ENCODE results near the gene CCNDBP1.
A peak's percentile ranks its signal among the peaks of the same experiment; 100 is the strongest.

Gene CCNDBP1

DNA sequence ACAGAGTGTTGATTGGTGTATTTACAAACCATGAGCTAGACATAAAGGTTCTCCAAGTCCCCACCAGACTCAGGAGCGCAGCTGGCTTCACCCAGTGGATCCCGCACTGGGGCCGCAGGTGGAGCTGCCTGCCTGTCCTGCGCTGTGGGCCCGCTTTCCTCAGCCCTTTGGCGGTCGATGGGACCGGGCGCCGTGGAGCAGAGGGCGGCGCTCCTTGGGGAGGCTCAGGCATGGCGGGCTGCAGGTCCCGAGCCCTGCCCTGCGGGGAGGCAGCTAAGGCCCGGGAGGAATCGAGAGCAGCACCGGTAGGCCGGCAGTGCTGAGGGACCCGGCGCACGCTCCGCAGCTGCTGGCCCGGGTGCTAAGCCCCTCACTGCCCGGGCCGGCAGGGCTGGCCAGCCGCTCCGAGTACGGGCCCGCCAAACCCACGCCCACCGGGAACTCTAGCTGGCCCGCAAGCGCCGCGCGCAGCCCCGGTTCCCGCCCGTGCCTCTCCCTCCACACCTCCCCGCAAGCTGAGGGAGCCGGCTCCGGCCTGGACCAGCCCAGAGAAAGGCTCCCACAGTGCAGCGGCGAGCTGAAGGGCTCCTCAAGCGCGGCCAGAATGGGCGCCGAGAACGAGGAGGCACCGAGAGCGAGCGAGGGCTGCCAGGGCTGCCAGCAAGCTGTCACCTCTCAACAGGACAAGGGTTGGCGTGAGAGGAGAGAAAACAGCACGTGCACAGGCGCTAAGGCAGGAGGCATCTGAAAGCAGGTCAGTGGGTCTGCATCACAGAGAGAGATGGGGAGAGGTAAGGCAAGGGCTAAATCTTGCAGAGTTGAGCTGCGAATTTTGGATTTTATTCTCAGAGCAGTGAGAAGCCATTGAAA is 41.5 kb downstream of the CCNDBP1 start:
- Histone ChIP-seq H3K27ac (no peak overlapping the region), H3K4me3 (no peak overlapping the region)
- TF ChIP-seq, protein P1, sequence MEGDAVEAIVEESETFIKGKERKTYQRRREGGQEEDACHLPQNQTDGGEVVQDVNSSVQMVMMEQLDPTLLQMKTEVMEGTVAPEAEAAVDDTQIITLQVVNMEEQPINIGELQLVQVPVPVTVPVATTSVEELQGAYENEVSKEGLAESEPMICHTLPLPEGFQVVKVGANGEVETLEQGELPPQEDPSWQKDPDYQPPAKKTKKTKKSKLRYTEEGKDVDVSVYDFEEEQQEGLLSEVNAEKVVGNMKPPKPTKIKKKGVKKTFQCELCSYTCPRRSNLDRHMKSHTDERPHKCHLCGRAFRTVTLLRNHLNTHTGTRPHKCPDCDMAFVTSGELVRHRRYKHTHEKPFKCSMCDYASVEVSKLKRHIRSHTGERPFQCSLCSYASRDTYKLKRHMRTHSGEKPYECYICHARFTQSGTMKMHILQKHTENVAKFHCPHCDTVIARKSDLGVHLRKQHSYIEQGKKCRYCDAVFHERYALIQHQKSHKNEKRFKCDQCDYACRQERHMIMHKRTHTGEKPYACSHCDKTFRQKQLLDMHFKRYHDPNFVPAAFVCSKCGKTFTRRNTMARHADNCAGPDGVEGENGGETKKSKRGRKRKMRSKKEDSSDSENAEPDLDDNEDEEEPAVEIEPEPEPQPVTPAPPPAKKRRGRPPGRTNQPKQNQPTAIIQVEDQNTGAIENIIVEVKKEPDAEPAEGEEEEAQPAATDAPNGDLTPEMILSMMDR (IDR thresholded peaks at IDR 0.05), result no peak
- DNase-seq (ENCODE audit: low spot score), result no peak

DNA sequence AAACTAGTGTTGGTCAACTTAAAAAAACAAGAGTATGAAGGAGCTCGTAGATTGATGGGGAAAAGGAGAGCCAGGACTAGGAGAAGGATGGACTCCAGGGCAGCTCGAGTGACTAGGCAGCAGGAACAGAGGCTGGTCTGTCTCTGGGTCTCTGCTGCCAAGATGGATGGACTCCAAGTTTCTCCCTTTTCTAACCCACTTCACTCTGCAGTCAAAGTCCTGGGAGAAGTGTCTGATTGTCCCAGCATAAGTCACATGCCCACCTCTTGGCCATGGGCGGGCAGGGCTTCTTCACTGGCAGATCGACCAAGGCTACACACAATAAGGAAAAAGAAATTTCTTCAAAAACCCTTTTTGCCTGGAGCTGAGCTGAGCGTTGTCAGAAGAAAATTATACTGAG is 44.8 kb downstream of the CCNDBP1 start:
- peak overlapping the region in 1 of 2 donors; percentile 58 for H3K27ac ChIP-seq
- H3K4me3 ChIP-seq, result no peak overlapping the region
- DNase-seq (ENCODE audit: low spot score), result no peak
- TF ChIP-seq, protein P1 (IDR thresholded peaks at IDR 0.05), result no peak

DNA sequence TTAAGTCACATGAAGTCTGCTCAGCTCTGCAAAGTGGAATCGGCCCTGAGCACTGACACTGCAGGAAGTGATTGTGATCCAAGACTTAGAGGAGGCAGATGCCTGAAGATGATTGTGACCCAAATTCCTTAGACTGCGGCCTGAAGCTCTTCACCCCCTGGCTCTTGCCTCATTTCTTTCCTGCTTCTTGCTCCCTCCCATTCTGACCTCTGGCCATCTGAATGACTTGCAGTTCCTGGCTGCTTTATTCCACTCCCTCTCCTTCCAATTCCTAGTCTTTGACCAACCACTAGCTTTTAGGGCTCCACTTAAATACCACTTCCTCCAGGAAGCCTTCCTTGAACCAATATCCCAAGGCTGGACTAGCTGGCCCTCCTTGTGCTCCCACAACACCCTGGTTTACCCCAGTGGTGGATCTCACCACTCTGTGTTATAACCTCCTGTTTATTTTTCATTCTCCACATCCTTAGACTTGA is 45.5 kb downstream of the CCNDBP1 start:
- Histone ChIP-seq H3K4me3 (no peak overlapping the region), H3K27ac (peak overlapping the region in 1 of 2 donors; percentile 74)
- TF ChIP-seq, protein P1 (IDR thresholded peaks at IDR 0.05), result no peak
- no peak for DNase-seq (ENCODE audit: low spot score)

DNA sequence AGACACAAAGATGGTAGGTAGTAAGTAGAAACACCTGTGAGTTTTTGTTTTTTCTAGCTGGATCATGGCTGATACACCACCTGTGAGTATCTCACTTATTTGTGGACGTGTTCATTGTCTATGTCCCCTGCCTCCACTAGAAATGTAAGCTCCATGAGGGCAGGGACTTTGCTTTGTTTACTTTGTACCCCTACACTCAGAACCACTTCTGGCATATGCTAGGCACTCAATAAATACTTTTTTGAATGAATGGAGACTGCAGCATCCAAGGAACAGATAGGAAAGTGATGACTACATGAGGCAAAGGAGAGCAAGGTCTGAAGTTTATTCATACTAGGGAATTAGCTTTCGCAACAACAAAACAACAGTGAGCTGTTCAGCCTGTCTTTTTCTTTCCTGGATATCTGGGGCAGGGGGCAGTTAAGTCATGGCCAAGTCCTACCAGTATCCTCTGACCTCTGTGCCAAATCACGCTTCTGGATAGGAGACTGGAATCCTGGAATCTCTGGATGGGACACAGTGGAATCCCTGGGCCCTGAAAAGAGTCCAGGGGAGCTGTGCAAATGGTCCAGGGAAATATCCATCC is 47.2 kb downstream of the CCNDBP1 start:
- DNase-seq (ENCODE audit: low spot score), result no peak
- TF ChIP-seq, protein P1 (IDR thresholded peaks at IDR 0.05), result no peak
- Histone ChIP-seq H3K27ac (no peak overlapping the region), H3K4me3 (no peak overlapping the region)

DNA sequence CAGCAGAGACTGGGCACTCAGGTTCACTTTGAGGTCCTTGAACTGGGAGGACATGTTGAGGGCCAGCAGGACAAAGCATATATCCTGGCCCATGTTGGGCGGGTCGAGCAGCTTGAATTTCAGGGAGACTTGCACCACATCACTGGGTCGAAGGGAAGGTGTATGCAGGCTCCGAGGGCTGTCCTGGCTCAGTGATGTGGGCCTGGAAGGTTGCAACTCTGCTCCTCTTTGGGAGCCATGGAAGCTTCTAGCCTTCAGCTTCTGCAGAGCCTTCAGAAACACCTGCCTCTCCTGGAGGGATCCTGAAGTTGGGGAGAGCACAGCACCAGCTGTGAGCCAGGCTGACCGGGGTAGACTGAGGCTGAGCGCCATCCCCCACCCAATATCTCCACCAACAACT is 50.3 kb downstream of the CCNDBP1 start:
- TF ChIP-seq, protein P1 (IDR thresholded peaks at IDR 0.05), result no peak
- no peak for DNase-seq (ENCODE audit: low spot score)
- Histone ChIP-seq H3K4me3 (no peak overlapping the region), H3K27ac (no peak overlapping the region)

DNA sequence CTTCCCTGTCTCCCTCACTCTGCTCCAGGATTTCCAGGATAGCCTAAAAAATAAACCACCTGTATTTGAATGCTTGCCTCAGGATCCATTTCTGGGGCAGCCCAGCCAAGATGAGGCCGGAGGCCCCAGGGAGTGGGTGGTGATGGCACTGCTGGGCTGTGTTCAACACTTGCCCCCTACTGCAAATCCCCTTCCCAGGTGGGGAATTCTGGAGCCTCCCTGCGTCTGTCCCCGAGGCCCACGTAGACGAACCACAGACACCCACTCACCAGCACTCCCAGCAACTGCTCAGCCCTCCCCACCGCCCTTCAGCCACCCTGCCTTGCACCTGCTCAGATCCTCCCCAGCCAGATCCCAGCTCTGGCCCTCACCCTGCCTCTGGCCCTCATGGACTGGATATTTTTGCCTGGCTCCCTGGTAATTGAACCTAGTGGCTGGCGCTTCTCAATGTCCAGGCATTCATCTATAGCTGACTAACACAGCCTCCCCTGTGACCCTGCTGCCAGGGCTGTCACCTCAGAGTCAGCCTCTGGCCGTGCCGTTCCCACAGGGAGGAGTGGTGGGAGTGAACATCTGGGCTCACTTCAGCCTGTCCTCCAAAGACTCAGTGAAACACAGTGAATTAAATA is 52.8 kb downstream of the CCNDBP1 start:
- Histone ChIP-seq H3K27ac (no peak overlapping the region), H3K4me3 (no peak overlapping the region)
- no peak for DNase-seq (ENCODE audit: low spot score)
- TF ChIP-seq, protein P1 (IDR thresholded peaks at IDR 0.05), result no peak
